Measurements from ENCODE around the gene LCE1F. TPM values are rescaled to one million over a fixed set of nuclear protein-coding genes. Genes with fewer than 3 reads are reported as not detected.

The LCE1F gene
- total RNA-seq, 3 donors from 2014 or later: not detected

DNA sequence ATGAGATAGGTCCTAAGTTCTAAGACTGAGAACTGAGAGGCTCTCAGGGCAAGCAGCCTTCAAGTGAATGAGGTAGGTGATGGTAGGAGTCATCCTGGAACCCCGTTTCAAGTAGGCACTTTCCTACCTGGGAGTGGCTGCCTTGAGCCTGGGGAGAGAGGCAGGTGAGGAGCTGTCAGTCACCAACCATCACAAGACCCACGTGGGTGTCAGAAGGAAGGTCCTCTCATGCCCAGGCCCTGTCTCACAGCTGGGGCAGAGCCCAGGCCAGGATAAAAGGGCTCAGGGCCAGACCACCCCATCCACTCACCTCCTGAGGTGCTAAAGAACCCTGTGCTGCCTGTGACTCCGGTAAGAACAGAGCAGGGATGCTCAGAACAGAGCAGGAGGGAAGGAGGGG lies 21.5 kb downstream of the LCE1F start, which contains the start of gene LCE1D:
Gene LCE1D (plus strand): TSS at position 301 of the 400 bp plus-strand sequence. CDS start 1,074 bp downstream, outside the sequence.
- no peaks in the 10 kb centered on the region for H3K9me3 ChIP-seq
- no peaks in the 10 kb centered on the region for H3K4me1 ChIP-seq (ENCODE audit: low read depth)
- H3K36me3 ChIP-seq (ENCODE audit: low read depth): no peaks in the 10 kb centered on the region
- DNase-seq: no peak
- ATAC-seq: no peak
- intact Hi-C loops (cut with DNase I, micrococcal nuclease): no loop called here
- no peak for TF ChIP-seq CTCF (IDR thresholded peaks at IDR 0.05)
- no peak within 1 kb of the TSS for H3K4me3 ChIP-seq

GRCh38 chr1:152801333-152801732 lies 26.4 kb downstream of the LCE1F start:
- H3K4me1 ChIP-seq (ENCODE audit: low read depth): no peaks in the 10 kb centered on the region
- no peaks in the 10 kb centered on the region for H3K9me3 ChIP-seq
- H3K36me3 ChIP-seq (ENCODE audit: low read depth): no peaks in the 10 kb centered on the region
- TF ChIP-seq CTCF (IDR thresholded peaks at IDR 0.05): no peak
- intact Hi-C loops (cut with DNase I, micrococcal nuclease): no loop called here
- no peak overlapping the region for H3K4me3 ChIP-seq
- no peak for DNase-seq
- ATAC-seq: no peak

GRCh38 chr1:152806576-152806975 lies 31.6 kb downstream of the LCE1F start, which contains the start of gene LCE1C:
Gene LCE1C (minus strand): TSS chr1:152806651. CDS start chr1:152805478, 1,173 bp downstream.
- no peaks in the 10 kb centered on the region for H3K4me1 ChIP-seq (ENCODE audit: low read depth)
- no peaks in the 10 kb centered on the region for H3K9me3 ChIP-seq

DNA sequence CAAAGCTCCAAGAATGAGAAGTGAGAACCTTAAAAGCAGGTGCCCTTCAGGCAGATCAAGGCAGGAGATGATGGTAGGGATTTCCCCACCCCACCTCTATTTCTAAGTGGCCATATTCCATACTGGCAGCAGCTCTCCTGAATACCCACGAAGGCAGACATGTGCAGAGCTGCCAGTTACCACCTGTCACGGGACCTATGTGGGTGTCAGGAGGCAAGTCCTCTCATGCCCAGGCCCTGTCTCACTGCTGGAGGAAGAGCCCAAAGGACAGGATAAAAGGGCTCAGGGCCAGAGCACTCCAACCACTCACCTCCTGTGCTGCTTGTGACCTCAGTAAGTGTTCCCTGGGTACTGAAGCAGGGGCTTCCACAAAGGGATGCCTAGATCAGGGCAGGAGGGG lies 36.1 kb downstream of the LCE1F start:
- Histone ChIP-seq H3K36me3 (ENCODE audit: low read depth) (no peaks in the 10 kb centered on the region), H3K4me3 (no peak overlapping the region), H3K9me3 (no peaks in the 10 kb centered on the region), H3K4me1 (ENCODE audit: low read depth) (no peaks in the 10 kb centered on the region)
- TF ChIP-seq CTCF (IDR thresholded peaks at IDR 0.05): no peak
- no peak for DNase-seq
- ATAC-seq: no peak
- intact Hi-C loops (cut with DNase I, micrococcal nuclease): no loop called here

More at GRCh38 chr1:152806576-152806975, 31.6 kb downstream of the LCE1F start, which contains the start of gene LCE1C:
- TF ChIP-seq CTCF (IDR thresholded peaks at IDR 0.05): no peak
- no peak for DNase-seq
- ATAC-seq: no peak
- intact Hi-C loops (cut with DNase I, micrococcal nuclease): no loop called here
- no peak within 1 kb of the TSS for H3K4me3 ChIP-seq
- H3K36me3 ChIP-seq (ENCODE audit: low read depth): no peaks in the 10 kb centered on the region

DNA sequence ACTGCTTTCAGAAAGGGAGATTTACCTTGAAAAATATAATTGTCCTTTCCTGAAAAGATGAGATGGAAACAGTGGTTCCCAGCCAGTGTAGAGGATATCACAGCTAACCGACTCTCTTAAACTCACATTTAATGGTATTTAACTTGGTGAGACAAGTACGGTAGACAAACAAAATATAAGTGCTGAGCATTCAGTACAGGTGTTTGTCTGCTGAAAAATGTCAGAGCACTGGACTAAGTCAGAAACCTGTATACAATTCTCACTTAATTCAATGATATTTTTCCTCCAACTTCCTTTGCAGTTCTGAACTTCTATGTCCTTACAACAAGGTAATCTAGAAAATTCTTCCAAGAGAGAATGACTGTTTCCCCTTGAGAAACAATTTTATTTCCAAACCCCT lies 36.7 kb downstream of the LCE1F start, which contains the start of gene LCE1B:
Gene LCE1B (plus strand): TSS at position 301 of the 400 bp plus-strand sequence. CDS start 476 bp downstream, outside the sequence.
- ATAC-seq (no peak), DNase-seq (no peak)
- no peaks in the 10 kb centered on the region for H3K4me1 ChIP-seq (ENCODE audit: low read depth)
- intact Hi-C loops (cut with DNase I, micrococcal nuclease): no loop called here
- TF ChIP-seq CTCF (IDR thresholded peaks at IDR 0.05): no peak
- H3K36me3 ChIP-seq (ENCODE audit: low read depth): no peaks in the 10 kb centered on the region
- H3K9me3 ChIP-seq: no peaks in the 10 kb centered on the region
- no peak within 1 kb of the TSS for H3K4me3 ChIP-seq

DNA sequence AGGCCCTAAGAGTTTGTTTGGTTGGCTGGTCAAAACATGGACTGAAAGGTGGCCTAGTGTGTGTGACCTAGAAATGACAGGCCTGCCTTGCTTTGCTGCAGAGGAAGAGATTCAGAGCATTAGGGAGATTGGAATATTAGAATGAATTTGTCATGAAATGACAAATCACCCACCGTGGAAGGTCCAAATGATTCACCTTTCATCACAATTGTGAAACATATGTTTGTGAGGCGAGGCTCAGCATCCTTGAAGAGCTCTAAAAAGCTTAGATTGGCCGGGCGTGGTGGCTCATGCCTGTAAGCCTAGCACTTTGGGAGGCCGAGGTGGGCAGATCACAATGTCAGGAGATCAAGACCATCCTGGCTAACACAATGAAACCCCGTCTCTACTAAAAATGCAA lies 42.4 kb downstream of the LCE1F start:
- DNase-seq (no peak), ATAC-seq (no peak)
- TF ChIP-seq CTCF (IDR thresholded peaks at IDR 0.05): no peak
- H3K9me3 ChIP-seq: no peaks in the 10 kb centered on the region
- no peaks in the 10 kb centered on the region for H3K4me1 ChIP-seq (ENCODE audit: low read depth)
- intact Hi-C loops (cut with DNase I, micrococcal nuclease): no loop called here
- H3K36me3 ChIP-seq (ENCODE audit: low read depth): no peaks in the 10 kb centered on the region
- no peak overlapping the region for H3K4me3 ChIP-seq

Data from mucosa of descending colon (tissue), 3 donors.